HG03159 (cell line): Measurements from ENCODE around the gene ST3GAL6.

ENCODE experiments used
- ATAC-seq: cut with Tn5 transposase; IDR thresholded peaks from one replicate; pipeline ENCODE4 v1.9.1; 2021; ENCODE audit warnings: mild to moderate bottlenecking, moderate library complexity; ENCODE audit not compliant: unreplicated experiment

Gene ST3GAL6

DNA sequence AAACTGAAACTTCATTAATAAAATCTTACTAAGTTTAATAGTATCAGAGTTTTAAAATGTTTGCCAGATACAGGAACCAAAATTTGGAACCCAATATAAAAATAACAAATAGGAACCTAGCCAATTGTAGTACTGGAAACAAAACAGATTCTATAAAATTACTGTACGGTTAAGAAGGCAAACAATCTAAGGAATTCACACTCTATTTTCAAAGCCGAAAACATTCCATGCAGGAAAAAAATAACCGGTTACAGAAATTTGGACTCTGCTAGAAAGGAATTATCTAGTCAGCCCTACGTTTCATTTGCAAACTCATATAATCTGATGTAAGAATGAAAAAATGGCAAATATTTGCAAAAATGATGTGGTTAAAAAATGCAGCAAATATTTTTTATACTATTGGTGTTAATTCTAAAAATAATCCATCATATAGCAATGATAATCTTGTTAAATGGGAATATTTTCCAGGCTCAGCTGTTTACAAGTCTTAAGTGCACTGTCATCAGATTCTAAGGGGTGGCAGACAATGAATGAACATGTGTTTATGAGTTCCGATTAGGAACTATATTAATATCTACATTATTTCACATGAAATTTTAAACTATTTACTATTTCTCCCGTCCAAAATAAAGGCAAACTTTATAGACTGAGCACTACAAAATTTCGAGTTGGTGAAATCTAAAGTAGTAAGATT, 80.3 kb downstream of the ST3GAL6 start:
- ATAC-seq, result no peak
